Middle frontal gyrus (tissue), 1 donor: ENCODE results near the gene POGLUT3.

Experiments used
- DNase-seq: peaks from one replicate; pipeline ENCODE4 v3.0.0-alpha.2; 2015; ENCODE audit warnings: low spot score; ENCODE audit errors: extremely low spot score

POGLUT3 gene, protein sequence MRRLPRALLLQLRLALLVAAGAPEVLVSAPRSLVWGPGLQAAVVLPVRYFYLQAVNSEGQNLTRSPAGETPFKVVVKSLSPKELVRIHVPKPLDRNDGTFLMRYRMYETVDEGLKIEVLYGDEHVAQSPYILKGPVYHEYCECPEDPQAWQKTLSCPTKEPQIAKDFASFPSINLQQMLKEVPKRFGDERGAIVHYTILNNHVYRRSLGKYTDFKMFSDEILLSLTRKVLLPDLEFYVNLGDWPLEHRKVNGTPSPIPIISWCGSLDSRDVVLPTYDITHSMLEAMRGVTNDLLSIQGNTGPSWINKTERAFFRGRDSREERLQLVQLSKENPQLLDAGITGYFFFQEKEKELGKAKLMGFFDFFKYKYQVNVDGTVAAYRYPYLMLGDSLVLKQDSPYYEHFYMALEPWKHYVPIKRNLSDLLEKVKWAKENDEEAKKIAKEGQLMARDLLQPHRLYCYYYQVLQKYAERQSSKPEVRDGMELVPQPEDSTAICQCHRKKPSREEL

DNA sequence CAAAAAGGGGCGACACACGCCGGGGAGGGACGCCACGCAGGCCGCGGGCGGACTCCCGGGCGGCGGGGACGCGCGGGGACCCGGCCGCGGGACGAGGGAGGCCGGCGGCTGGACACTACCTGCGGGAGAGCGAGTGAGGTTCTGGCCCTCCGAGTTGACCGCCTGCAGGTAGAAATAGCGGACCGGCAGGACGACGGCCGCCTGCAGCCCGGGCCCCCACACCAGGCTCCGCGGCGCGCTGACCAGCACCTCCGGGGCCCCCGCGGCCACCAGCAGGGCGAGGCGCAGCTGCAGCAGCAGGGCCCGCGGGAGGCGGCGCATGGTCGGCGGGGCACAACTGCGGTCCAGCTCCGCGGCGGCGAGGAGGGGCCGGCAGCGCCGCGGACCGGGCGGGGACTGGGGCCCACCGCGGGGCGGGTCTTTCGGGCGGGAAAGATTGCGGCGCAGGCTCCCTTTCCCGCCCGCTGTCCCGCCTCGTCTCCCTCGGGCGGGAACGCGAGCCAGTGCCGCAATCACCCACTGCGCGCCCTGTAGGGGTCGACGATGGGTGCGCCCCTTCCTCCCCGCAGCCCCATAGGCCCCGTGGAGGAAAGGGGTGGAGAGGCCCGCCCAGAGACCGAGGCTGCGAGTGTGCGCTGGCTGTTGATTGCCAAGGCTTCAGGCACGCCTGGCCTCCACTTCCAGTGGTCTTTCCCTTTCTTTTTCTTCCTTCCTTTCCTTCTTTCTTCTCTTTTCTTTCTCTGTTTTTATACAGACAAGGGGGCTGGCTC, at the start of gene POGLUT3:
Gene POGLUT3, minus strand, starts transcription at position 339 of the 770 bp plus-strand sequence. Its CDS starts 18 bp downstream, at position 321.
- no peak for DNase-seq

DNA sequence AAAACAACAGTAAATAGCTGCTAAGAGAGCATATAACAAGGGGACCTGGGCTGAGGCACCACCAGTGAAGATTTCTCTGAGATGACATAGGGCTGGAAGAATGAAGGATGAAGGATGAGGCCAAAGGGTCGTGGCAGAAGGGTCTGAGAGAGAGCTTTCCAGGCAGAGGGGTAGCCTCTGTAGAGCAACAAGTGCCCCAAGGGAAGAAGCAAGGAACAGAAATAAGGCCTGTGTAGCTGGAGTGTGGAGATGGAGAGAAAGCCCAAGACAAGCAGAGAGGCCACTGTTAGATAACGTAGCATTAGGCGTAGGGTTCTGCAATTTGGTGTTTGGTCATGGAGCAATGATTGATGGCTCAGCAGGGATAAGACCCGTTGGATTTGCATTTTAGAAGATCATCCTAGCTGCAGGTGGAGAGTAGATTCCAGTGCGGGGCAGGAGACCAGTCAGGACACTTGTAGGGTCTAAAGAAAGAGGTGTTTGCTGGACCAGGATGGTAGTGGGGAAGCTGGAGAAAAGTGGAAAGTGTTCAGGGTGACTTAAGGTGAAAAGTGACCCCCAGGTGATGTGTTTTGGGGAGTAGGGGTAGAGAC, 47.8 kb upstream of the POGLUT3 start:
- DNase-seq = no peak

DNA sequence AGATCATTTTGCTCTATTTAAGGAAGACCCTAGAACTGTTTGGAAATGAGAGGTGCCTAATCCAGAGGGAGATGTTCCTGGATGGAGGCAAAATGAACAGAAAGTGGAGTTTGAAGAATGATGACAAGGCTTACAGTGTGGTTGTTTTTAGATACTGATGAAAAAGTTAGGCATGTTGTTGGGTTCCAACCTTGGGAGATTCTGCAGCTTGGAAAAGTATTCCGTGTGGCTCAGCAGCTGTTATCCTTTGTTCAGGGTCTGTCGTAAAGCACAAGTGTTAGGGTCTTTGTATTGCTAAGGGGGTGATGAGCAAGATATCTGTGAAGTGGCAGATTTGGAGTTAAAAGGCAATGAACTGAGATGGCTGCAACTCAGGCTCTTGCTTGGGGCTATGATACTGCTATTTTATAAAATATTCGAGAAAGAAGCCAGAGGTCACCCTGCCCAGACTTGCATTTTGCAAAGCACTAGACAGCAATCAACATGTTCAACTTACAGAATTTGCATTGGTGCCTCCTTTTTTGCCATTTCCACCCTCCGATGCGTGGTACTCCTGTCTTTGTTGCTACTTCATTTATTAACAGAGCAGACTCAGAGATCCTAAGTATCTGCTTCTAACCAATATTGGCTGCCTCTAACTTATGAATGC, 45.3 kb upstream of the POGLUT3 start:
- DNase-seq = no peak

DNA sequence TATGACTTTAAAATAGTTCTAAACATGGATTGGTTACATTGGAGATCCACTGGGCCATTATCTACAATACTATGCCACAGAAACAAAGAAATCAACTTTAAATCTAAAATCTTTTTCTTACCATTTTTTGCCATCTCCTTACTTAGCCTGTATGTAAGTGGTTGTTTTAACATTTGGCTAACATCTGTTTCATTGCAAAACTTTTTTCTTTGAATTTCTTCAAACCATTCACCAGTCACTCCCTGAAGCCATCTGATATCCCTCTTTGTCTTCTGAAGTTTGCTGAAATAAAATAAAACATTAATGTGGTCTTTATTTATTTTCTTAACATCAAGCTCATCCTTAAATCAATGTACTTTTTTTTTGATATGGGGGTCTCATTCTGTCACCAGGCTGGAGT, 43.3 kb upstream of the POGLUT3 start:
- no peak for DNase-seq

DNA sequence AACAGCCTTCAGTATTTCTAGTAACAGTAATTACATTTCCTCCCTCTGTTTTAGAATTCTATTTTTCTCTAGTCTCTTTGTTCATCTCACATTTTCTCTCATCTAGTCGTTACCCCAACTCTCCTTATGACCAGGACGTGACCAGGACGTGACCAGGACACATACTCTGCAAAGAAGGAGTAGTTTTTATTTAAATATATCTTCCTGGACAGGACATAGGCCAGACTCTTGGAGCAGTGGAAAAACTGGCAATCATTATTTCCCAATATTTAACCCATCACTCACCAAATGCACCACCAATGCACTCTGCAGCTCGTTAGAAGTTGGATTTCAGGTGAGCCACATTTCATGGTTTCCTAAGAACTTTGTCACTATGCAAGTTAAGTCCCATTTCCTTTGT, 40.3 kb upstream of the POGLUT3 start:
- no peak for DNase-seq

DNA sequence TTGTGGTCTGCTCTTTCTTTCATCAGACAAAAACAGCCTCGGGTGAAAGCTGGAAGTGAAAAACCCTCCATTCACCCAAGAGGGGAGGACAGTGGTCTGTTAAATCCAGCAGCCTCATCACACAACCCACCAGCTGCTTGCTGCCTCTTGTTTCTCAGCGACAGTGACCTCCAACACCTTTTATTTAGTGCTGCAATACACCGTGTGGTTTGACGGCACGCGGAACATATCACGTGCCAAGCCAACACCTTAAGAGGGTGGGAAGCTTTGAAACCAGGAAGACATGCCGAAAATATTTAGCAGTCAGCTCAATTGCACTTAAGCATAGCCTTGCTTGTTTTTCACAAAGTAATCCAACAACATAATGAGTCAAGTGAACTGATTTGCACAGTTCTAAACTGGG, 39.8 kb upstream of the POGLUT3 start:
- DNase-seq = no peak

DNA sequence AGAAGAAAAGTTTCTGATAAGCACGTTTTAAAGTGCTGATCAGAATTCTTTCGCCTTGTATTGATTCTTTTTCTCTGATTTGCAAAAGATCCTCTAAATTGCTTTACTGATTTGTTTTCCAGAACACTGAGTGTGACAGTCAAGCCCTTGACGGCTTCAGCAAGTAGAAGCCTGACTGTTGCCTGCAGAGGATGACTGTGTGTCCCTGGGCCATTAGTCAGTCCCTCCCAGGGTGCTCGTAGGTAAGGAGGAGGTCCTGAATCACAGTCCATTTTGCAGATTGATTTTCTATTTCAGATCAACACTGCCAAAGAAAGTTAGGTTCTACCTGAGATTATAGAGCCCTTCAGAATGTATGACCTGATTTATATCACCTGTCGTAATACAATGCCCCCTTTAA, 38.6 kb upstream of the POGLUT3 start:
- DNase-seq = no peak

DNA sequence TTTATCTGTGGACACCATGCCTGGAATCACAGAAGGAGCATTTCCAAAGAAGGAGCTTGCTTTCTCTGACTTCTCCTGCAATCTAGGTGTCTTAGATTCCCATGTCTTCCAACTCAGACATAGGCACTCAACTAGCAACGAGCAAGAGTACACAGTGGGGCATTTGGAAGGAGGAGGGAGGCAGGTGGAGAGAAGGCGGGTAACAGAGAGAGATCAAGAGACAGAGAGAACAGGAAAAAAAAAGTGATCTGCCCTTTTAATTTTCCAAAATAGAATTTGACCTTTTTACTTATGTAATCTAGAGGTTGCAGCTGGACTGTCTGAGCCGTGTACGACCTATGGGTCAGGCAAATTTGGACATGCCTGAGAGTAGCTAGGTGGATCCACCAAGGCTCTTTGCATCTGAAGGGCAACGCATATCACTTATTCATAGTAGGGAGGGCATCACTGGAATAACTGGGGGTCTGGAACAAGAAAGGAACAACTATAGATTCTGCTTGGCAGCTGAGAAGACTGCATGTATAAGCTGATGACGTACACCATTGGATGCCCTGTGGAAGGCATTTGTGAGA, 37.3 kb upstream of the POGLUT3 start:
- DNase-seq = no peak

DNA sequence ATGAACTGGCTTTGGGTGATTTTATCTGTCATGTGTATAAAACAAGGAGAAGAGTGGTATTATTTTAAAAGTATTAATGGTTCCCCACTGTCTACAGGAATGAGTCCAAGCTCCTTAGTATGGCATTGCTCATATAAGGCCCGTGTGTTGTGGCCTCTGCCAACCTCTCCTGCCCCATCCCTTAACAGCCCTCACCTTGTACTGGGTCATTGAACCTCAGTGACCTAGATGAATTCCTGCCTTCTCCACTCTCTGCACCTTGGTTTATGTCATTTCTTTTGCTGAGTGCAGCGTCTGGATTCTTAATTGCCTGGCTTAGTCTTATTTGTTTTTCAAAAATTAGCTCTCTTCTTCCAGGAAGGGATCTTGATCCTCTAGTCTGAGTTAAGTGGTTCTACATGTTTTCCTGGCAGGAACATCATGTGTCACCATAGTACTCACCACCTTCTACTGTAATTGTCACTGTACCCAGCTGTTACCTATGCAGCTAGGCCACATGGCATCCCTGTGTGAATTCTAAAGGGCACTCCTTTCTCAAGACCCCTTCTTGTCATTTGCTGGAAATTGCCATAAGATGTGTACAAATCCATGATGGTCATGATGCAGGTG, 36.2 kb upstream of the POGLUT3 start:
- no peak for DNase-seq

DNA sequence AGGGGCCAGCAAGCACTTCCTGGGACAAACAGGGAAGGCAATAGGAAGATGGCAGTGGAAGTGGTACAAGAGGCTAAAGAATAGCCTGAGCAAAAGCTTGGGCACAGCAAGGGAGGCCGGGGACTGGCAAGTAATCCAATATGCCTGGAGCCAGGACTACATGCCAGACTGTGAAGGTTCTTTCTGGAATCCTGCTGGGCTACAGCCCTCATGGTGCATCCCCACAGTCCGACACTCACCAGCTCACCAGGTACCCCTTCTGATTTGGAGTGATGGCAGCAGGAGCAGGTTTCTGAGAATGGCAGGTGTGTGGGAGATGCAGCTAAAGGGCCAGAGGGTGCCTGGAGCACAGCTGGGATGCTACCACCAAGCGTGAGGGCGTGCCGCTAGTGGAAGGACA, 32.2 kb upstream of the POGLUT3 start:
- no peak for DNase-seq

DNA sequence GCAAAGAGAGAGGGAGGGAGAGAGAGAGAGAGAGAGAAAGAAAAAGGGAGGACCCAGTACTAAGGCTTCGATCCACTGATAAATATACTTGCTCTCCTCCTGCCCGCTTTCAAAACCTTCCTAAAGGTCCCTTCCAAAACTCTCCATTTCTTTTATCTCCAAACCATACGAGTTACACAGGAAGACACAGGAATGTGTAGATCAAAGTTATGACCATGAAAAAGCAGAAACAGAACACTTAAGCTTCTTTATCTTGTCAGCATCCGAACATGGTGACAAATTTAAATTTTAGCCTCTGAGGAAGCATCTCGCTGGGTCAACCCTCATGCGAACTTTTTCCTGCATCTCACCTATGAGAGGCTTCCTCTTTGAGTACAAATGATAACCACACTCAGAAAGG, 29.2 kb upstream of the POGLUT3 start:
- no peak for DNase-seq

DNA sequence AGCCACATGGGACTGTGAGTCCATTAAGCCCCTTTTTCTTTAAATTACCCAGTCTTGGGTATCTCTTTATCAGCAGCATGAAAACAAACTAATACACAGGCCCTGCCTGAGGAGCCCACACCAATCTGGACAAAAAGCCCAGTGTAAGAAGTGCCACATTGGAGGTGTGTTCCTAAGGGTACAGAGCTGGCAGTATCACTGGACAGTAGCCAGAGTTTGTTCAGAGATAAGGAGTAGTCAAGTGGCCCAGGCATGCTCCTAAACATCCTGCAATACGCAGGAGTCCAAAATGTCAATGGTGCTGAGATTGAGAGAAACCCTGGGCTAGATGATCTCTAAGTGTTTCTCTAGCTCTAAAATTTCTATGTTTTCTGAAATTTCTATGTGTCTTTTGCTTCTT, 27.0 kb upstream of the POGLUT3 start:
- no peak for DNase-seq

DNA sequence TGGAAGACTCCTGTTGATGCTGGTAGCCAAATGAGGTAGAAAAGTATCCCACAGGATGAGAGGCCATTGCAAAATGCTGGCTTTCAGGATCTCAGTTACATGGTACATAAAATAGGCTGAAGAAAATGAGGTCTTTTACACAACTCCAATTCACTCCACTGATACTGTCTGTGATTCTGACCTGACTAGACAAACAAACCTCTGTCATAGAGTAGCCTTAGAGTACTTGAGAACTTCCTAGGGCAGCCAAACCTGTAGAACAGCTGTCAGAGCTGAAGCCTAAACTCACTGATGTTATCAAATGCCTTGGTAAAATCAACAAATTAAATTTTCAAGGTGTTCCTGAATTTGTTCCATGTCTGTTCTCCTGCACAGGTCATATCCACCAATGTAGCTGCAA, 26.2 kb upstream of the POGLUT3 start:
- no peak for DNase-seq

DNA sequence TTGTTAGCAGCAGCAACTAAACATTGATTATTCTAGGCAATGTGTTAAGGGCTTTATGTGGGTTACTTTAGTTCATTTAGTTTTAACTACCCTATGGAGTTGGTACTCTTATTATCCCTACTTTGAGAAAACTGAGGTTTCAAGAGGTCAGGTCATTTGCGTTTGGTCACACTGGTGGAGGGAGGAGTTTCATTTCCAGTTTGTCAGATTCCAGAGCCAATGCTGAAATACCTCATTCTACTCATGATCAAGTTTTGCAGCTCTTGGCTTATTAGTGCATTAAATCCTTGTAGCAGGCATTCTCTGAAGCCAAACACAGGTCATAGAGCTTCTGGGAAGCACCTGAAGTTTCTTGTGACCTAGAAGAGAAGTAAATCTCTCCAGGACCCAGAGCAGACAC, 24.1 kb upstream of the POGLUT3 start:
- DNase-seq = no peak

DNA sequence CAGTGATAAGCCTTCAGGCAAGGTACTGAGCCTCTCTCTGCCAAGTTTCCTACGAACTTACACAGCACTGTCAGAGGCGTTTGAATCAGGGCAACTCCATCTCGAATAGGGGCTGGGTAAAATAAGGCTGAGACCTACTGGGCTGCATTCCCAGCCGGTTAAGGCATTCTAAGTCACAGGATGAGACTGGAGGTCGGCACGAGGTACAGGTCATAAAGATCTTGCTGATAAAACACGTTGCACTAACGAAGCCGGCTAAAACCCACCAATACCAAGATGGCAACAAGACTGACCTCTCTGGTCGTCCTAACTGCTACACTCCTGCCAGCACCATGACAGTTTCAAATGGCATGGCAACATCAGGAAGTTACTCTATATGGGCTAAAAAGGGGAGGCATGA, 20.4 kb upstream of the POGLUT3 start:
- DNase-seq = no peak

DNA sequence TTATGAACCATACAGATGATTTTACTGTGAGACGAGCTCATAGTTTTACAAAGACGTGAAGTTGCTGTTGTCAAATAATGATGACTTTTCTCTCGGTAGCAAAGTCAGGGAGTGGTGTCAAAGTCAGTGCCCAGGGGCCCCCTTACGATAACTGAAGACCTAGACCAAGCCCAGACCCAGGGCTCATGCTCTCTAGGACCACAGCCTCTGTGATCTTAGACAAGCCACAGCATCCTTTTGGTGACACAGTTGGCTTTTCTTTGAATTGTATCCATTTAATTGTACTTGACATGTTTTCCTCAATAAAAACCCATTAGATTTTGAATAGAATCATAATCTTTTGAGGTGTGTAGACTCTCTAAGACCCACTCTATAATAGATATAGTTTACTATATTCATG, 17.9 kb upstream of the POGLUT3 start:
- DNase-seq = no peak

DNA sequence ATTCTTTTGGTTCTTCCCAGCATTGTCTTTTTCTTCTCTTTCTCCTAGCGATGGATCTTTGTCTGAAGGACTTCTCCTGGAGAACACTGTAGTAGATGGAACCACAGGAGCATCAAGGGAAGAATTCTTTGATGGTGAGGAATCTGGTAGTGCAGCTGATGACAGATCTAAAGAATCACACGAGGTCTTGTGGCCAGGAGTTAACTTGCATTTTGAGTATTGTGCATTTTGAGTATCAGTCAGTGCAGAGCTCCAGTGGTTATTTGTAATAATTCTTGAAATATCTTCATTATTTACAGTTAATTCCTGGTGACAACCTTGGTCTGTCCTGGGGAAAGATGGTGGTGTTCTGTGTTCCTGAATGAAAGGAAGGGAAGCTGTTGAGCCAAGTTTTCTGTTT, 14.5 kb upstream of the POGLUT3 start:
- DNase-seq = no peak

DNA sequence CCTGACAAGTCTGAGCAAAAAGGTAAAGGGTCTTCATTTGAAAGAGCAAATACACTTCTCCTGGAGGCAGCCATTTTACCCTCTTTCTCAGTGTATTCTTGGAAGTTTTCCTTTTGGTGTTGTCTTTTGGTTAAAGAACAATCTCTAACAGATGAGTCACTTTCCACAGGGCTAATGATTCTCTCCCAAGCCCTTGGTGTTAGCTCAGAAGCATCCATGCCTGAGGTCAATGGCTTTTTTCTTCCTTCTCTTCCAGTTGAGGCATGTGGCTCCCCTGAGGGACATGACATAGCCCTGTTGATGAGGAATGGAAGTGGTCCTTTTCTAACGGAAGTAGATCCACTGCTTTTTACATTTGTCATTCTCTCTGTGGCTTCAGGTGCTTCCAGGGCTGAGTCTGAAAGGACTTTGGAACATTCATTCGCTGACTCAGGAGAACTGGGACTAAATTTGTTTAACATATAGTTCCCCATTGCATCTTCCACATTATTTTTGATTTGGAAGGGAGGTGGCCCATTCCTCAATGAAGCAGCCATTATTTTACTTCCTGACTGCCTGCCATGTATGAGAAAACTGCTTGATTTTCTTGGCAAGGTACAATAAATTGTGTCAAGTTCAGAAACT, 13.8 kb upstream of the POGLUT3 start:
- no peak for DNase-seq

DNA sequence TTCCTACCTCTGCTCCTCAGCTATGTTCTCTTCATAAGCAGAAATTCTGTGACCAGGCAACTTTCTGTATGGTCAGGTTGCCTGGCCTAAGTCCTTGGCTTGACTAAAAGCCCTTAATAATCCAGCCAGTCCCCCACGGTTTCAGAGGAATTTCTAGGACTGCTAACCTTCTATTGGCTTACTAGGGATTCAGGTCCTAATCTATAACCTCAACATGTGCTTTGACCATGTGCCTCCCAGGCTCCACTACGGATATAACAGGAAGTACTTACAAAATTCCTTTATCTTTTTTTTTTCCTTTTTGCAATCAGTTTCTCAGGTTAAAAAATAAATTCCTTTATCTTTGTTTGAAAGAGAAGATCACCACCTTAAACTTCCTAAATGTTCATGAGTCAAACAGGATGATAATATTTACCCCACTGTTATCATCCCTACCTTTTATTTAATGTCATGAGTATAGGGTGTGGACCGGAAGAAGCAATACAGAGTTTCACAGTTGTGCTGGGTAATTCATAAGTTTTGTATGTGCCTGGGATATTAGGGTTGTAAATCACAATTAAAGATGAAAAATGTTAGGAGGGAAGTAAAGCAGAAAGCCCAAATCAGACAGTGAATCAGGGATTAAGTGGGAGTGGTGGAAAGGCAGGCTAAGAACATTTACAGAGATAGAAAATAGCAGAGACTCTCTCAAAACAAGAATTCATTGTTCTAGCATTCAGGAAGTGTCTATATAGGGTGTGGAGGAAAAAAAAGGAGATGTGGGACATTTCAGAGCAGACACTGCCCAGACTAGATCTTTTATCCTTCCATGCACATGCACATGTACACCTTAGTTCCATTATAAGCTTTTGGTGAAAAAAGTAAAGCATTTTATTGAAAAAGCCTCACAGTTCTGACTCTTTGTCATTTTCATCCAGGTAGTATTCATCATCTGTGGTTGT, 10.7 kb upstream of the POGLUT3 start:
- DNase-seq = no peak
